Measurements from ENCODE around the gene ARHGAP25.

The ARHGAP25 gene

DNA sequence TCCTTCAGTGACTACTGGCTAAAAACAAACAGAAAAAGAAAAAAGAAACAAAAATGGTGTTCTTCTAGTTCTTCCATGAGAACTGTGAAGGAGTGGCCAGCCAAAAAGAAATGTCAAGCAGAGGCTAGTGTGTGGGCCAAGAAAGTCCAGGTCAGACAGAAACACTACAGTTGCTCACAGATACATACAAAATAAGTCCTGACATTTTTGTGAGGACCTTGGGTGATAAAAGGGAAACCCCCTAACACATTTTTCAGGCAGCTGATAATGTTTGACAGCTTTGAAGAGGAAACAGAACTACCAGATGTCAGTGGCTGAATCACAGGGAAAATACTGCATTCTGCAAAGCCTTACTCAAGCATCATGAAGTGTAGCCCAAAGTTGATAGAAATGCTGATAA is 28.1 kb downstream of the ARHGAP25 start:
- Histone ChIP-seq H4K20me1 (peaks cover 0 to 5% (median 0%) of the 10 kb centered on the region in 11 experiments; a peak in 2 of 22 replicates), H3K27ac (peak overlapping the region; percentile 65 to 97 (median 89)), H3K36me3 (peaks cover 0 to 32% (median 16%) of the 10 kb centered on the region in 11 experiments; a peak in 18 of 22 replicates), H3K4me2 (peak overlapping the region; percentile 69 to 99 (median 96)), H3K9ac (peak overlapping the region; percentile 1 to 82 (median 45); a peak in 17 of 22 replicates), H3K27me3 (no peaks in the 10 kb centered on the region), H3K9me3 (replicated peaks in 1 of 11) (peaks cover under 1 to 16% (median 7%) of the 10 kb centered on the region in 11 experiments; a peak in 18 of 22 replicates), H3K4me3 (no peak overlapping the region), H3K4me1 (peaks cover 64 to 83% (median 70%) of the 10 kb centered on the region in 10 experiments)
- no peak for TF ChIP-seq Cebpa-rat (IDR thresholded peaks at IDR 0.05)

DNA sequence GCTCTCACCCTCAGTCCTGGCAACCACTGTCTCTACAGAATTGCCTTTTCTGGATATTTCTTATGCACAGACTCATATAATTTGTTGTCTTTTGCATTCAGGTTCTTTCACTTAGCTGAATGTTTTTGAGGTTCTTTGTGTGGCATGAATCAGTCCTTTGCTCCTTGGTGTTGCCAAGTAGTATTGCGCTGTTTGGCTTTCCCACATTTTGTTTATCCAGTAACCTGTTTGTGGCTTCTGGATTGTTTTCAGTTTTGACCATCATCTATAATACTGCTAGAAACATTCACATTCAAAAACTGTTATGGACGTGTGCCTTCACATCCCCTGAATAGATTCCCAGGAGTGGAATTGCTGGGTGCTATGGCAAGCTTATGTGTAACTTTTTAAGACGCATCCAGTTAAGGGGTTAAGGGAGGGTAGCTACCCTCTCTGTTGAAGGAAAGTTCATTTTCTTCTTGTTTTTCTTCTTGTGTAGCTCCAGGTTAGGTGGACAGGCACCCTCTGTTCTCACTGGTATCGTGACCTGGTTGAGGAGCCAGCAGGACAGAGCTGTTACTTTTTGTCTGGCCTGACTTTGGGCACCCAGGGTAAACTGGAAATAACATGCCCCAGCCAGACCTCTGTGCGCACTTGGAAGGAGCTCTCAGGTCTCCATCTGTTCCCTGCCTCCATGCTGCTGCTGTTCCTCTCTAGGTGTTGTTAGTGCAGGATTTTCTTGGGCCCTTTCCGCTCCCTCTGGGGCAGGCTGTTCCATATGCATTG is 29.6 kb downstream of the ARHGAP25 start:
- Histone ChIP-seq H3K9ac (peak overlapping the region; percentile 34 to 82 (median 70); a peak in 20 of 22 replicates), H3K9me3 (replicated peaks in 1 of 11) (peaks cover 0 to 4% (median 0%) of the 10 kb centered on the region in 11 experiments; a peak in 2 of 22 replicates), H3K36me3 (peaks cover 0 to 32% (median 8%) of the 10 kb centered on the region in 11 experiments; a peak in 9 of 22 replicates), H3K27ac (peak overlapping the region; percentile 71 to 97 (median 89)), H3K4me3 (peak overlapping the region in 9 of 10 experiments; percentile 0 to 46 (median 22); a peak in 13 of 20 replicates), H3K27me3 (no peaks in the 10 kb centered on the region), H3K4me2 (peak overlapping the region; percentile 89 to 99 (median 96)), H3K4me1 (peaks cover 79 to 98% (median 86%) of the 10 kb centered on the region in 10 experiments), H4K20me1 (peaks cover 0 to 5% (median 0%) of the 10 kb centered on the region in 11 experiments; a peak in 2 of 22 replicates)
- TF ChIP-seq Cebpa-rat (IDR thresholded peaks at IDR 0.05), result no peak

DNA sequence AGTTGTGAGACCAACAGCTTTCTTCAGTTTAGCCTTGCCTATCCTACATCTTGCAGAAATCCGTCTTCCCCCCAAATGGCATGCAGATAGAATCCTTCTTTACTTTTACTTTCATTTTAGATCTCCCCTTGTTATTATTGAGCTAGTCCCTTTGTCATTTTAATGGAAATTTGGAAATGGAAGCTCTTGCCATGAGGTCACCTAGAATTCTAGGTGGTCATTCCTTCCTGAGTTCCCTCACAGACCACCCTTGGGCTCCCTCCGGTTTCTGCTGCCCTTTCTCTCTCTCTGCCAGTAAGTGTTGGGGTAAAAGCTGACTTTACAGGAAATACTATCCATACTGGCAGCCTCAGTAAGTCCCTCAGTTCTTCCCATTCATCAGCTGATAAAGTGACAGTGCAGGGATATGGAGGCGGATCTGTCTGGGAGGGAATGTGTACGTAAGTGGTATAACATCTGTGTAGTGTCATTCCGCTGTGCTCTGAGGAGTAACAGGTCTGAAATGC is 30.2 kb downstream of the ARHGAP25 start:
- H3K36me3 ChIP-seq, result peaks cover 0 to 32% (median 8%) of the 10 kb centered on the region in 11 experiments; a peak in 8 of 22 replicates
- H3K4me1 ChIP-seq, result peaks cover 86 to 100% (median 92%) of the 10 kb centered on the region in 10 experiments
- H4K20me1 ChIP-seq, result peaks cover 0 to 5% (median 0%) of the 10 kb centered on the region in 11 experiments; a peak in 2 of 22 replicates
- H3K4me3 ChIP-seq, result peak overlapping the region in 9 of 10 experiments; percentile 0 to 46 (median 22); a peak in 13 of 20 replicates
- H3K27ac ChIP-seq, result peak overlapping the region; percentile 71 to 97 (median 89)
- peaks cover 0 to 4% (median 0%) of the 10 kb centered on the region in 11 experiments; a peak in 1 of 22 replicates for H3K9me3 ChIP-seq (replicated peaks in 1 of 11)
- H3K9ac ChIP-seq, result peak overlapping the region; percentile 34 to 82 (median 70); a peak in 20 of 22 replicates
- TF ChIP-seq Cebpa-rat (IDR thresholded peaks at IDR 0.05), result no peak
- no peaks in the 10 kb centered on the region for H3K27me3 ChIP-seq
- H3K4me2 ChIP-seq, result peak overlapping the region; percentile 89 to 99 (median 96)

DNA sequence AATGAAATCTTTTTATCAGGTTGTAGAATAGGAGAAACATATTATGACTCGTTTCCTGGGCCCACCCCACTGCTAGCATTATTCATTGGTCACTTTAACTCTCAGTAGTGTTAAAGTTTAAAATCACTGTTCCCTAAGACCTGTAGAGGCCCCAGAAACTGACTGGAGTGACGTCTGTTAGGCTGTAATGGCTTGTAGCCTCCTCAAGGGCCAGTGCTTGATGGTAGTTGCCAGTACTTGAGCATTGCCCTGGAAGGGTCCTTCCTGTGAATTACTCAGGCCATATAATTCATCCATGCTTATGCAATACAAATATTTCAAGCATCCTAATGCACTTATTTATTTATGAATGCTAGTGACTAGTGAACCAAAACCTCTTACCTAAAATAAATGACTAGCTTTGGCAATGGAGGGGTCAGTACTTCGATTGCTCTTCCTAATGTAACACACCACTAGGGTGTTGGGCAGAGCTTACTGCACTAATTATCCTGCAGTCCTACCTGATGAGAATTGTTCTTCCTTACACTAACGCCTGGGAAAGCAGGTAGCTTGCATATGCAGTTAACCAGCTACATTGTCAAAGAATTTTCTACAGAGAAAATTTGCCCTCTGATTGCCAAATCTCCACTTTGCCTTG is 31.2 kb downstream of the ARHGAP25 start:
- Histone ChIP-seq H3K27ac (peak overlapping the region; percentile 71 to 97 (median 89)), H3K4me2 (peak overlapping the region; percentile 85 to 99 (median 96))

DNA sequence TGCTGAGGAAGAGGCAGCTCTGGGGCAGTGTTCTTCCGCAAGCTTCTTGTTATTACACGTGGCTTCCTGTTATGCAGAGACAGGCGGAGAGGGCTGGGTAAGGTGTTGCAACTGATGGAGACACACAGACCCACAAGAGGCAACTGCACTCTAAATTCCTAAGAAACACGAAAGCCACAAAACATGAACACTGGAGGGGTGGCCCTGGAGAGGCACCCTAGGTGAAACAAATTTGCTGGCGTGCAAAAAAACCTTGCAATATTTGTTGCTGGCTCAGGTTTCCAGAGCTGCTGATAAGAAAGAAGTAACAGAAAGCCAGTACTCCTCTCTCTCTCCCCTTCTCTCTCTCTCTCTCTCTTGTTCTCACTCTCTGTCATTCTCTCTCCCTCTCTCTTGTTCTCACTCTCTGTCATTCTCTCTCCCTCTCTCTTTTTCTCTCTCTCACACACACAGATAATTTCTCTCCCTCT is 31.8 kb downstream of the ARHGAP25 start:
- H3K4me2 ChIP-seq, result peak overlapping the region; percentile 85 to 99 (median 96)
- H3K27me3 ChIP-seq, result no peaks in the 10 kb centered on the region
- TF ChIP-seq Cebpa-rat (IDR thresholded peaks at IDR 0.05), result peak; percentile 57 to 100 (median 99); a peak in 21 of 22 replicates
- H3K4me1 ChIP-seq, result peaks cover 100% of the 10 kb centered on the region in 10 experiments
- H3K36me3 ChIP-seq, result peaks cover 0 to 37% (median 4%) of the 10 kb centered on the region in 11 experiments; a peak in 6 of 22 replicates
- peak overlapping the region in 5 of 10 experiments; percentile 16 to 32 (median 21); a peak in 5 of 20 replicates for H3K4me3 ChIP-seq
- peak overlapping the region; percentile 71 to 97 (median 89) for H3K27ac ChIP-seq
- no peaks in the 10 kb centered on the region for H3K9me3 ChIP-seq (replicated peaks in 1 of 11)
- H3K9ac ChIP-seq, result peak overlapping the region; percentile 64 to 82 (median 77)
- H4K20me1 ChIP-seq, result peaks cover 0 to 5% (median 0%) of the 10 kb centered on the region in 11 experiments; a peak in 2 of 22 replicates

More for the DNA sequence above, 31.2 kb downstream of the ARHGAP25 start:
- Histone ChIP-seq H3K4me3 (peak overlapping the region in 6 of 10 experiments; percentile 6 to 32 (median 20); a peak in 5 of 20 replicates), H3K9me3 (replicated peaks in 1 of 11) (no peaks in the 10 kb centered on the region), H3K9ac (peak overlapping the region; percentile 64 to 82 (median 77); a peak in 21 of 22 replicates), H3K4me1 (peaks cover 96 to 100% (median 100%) of the 10 kb centered on the region in 10 experiments), H3K36me3 (peaks cover 0 to 31% (median 4%) of the 10 kb centered on the region in 11 experiments; a peak in 6 of 22 replicates), H4K20me1 (peaks cover 0 to 5% (median 0%) of the 10 kb centered on the region in 11 experiments; a peak in 2 of 22 replicates), H3K27me3 (no peaks in the 10 kb centered on the region)
- no peak for TF ChIP-seq Cebpa-rat (IDR thresholded peaks at IDR 0.05)

DNA sequence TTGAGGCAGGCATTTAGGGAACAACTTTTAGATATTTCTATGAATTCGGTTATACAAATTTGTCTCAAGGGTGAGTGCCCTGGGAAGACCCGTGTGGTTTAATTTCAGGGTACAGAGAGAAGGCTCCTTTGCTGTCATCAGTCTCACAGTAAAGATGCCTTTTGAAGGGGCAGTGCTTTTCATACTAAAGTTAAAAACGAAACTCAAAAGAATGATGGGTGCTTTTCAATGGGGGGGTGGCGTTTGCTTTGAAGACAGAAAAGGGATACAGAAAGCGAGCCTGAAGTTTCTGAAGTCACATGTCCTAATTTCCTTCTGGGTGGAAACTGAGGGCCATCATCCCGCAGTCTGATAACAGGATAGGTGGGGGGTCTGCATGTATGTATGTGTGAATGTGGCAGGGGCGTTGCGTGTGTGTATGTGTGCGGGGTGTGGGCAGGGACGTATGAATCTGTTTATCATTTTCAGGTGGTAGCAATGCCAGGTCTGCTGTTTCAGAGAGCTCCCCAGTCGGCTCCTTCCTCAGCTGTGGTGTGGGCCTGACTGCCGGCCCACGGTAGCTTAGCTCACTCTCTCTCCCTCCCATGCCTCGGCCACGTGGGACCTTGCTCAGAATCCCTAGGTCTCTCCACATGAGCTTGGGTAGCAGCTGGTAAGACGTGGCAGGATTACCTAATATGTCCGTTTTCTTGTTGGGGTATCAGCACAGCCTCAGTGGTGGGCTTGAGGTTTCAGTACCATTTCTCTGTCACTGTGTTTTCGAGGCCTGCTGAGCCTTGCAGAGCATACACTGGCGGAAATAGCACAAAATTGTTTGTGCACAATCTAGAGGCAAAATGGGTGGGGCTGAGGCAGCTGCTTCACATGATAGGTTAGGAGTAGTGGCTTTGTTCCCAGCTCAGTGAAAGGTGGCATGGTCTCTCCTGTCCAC is 32.7 kb downstream of the ARHGAP25 start:
- peaks cover 100% of the 10 kb centered on the region in 10 experiments for H3K4me1 ChIP-seq
- H3K4me2 ChIP-seq, result peak overlapping the region; percentile 85 to 99 (median 96)
- peak in 3 of 11 experiments; percentile 10 to 33 (median 19); a peak in 1 of 22 replicates for TF ChIP-seq Cebpa-rat (IDR thresholded peaks at IDR 0.05)

DNA sequence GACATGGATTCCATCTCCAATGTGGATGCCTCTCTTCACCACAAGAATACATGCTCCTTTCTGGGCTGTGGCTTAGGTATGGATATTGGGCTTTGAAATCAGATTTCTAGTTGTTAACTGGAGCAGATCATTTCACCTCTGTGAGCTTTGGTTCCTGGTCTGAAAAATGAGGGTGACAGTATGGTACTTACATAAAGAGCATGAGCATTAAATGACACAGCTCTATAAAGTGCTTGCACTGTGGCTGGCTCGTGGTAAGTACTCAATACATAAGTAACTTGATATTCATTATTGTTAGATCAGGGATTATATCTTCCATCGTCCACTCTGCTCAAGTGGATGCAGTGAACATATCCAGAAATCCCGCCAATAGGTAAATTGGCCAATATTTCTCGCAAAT is 33.4 kb downstream of the ARHGAP25 start:
- Histone ChIP-seq H3K4me2 (peak overlapping the region; percentile 85 to 99 (median 96)), H3K27me3 (no peaks in the 10 kb centered on the region), H3K36me3 (peaks cover 0 to 44% (median 4%) of the 10 kb centered on the region in 11 experiments; a peak in 7 of 22 replicates), H3K4me1 (peaks cover 100% of the 10 kb centered on the region in 10 experiments), H3K27ac (peak overlapping the region; percentile 71 to 97 (median 89)), H3K9me3 (replicated peaks in 1 of 11) (no peaks in the 10 kb centered on the region), H4K20me1 (no peaks in the 10 kb centered on the region; a peak in 1 of 22 replicates), H3K9ac (peak overlapping the region; percentile 64 to 82 (median 77); a peak in 21 of 22 replicates), H3K4me3 (peak overlapping the region in 6 of 10 experiments; percentile 4 to 43 (median 14); a peak in 5 of 20 replicates)
- TF ChIP-seq Cebpa-rat (IDR thresholded peaks at IDR 0.05), result no peak

More for the DNA sequence above, 32.7 kb downstream of the ARHGAP25 start:
- H3K36me3 ChIP-seq, result peaks cover 0 to 44% (median 4%) of the 10 kb centered on the region in 11 experiments; a peak in 6 of 22 replicates
- H4K20me1 ChIP-seq, result peaks cover 0 to 1% (median 0%) of the 10 kb centered on the region in 11 experiments; a peak in 2 of 22 replicates
- H3K27me3 ChIP-seq, result no peaks in the 10 kb centered on the region
- peak overlapping the region; percentile 71 to 97 (median 89) for H3K27ac ChIP-seq
- peak overlapping the region in 8 of 10 experiments; percentile 4 to 43 (median 16); a peak in 7 of 20 replicates for H3K4me3 ChIP-seq
- no peaks in the 10 kb centered on the region for H3K9me3 ChIP-seq (replicated peaks in 1 of 11)
- peak overlapping the region; percentile 64 to 82 (median 77) for H3K9ac ChIP-seq
